Measurements from ENCODE around the gene ADCY10. TPM values are rescaled to one million over a fixed set of nuclear protein-coding genes. Genes with fewer than 3 reads are reported as not detected.

ADCY10 gene
- total and polyA plus RNA-seq, 9 of the 15 experiments (the other 6 are each of a cell fraction or from before 2014, with no cell fraction given): 0.08 to 0.86 (median 0.22) TPM

DNA sequence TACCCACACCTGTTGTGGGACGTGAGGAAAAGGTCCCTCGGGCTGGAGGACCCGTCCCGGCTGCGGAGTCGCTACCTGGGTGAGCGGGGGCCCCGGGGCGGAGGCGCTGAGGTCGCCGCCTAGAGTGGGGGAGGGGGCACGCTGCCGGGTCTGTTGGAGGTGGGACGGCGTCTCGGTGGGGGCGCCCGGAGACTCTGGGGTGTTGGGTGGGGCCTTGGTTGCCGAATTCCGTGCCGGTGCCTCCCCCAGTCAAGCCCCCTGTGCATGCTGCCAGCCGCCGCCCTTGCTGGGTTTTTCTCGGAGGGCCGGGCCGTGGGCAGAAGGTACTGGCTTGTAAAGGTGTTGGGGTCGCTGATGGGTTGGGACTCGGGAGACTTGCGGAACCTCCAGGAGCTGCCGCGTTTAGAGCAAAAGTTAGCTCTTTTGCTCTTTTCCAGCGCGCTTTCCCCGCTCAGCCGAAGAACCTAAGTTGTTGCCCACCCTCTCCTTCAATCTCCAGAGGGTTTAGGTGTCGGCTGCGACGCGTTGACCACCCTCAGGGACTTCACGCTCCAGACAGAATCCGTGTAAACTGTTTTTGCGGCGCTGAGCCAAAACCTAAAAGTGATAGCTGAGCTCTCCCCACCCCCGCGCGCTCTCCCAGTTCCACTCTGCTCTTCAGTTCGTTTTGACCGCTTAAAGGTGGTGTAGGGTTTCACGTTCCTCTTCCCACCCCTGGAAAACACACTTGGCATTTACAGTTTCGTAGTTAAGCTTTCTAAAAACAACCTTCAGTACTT lies 23.2 kb upstream of the ADCY10 start, which contains the start of gene MPC2 (continued):
- TF ChIP-seq CBX8 (IDR thresholded peaks at IDR 0.05; ENCODE audit: borderline replicate concordance, extremely low read depth, low read depth, low read length, poor library complexity, severe bottlenecking) (no peak), SMARCC2 (IDR thresholded peaks at IDR 0.05; ENCODE audit: low read depth) (peak; percentile 63; the same call in 1 of the 2 replicates), RB1 (IDR thresholded peaks at IDR 0.05; ENCODE audit: low read depth) (peak; percentile 19; the same call in 1 of the 2 replicates), BCOR (IDR thresholded peaks at IDR 0.05) (no peak; the same call in 1 of the 2 replicates), TRIM28 (IDR thresholded peaks at IDR 0.05) (no peak), ZFPM2 (CRISPR knock-in tag; IDR thresholded peaks at IDR 0.05) (no peak), JUN (IDR thresholded peaks at IDR 0.05; ENCODE audit: borderline replicate concordance, low read depth, low read length) (no peak), JUN (CRISPR knock-in tag; IDR thresholded peaks at IDR 0.05; ENCODE audit: borderline replicate concordance) (no peak), ZNF3 (CRISPR knock-in tag; IDR thresholded peaks at IDR 0.05) (no peak), LCOR (CRISPR knock-in tag; IDR thresholded peaks at IDR 0.05) (0 out of 2 replicates have a peak, but pooled peaks have one; percentile 49), PHB2 (IDR thresholded peaks at IDR 0.05; ENCODE audit: low read depth) (no peak), MAZ (CRISPR knock-in tag; conservative IDR thresholded peaks at IDR 0.05 in 1 of 2, IDR thresholded peaks at IDR 0.05 in 1 of 2) (no peak; a peak in 1 of 4 replicates), PPARD (CRISPR knock-in tag; IDR thresholded peaks at IDR 0.05) (no peak), ZZZ3 (IDR thresholded peaks at IDR 0.05) (no peak), TAL1 (IDR thresholded peaks at IDR 0.05) (no peak), ZNF217 (CRISPR knock-in tag; IDR thresholded peaks at IDR 0.05) (no peak), ADNP (tag; IDR thresholded peaks at IDR 0.05) (no peak), TAF9B (IDR thresholded peaks at IDR 0.05; ENCODE audit: partially characterized antibody) (peak; percentile 88), HNRNPL (IDR thresholded peaks at IDR 0.05; ENCODE audit: low read depth, low read length) (peak; percentile 59; the same call in 1 of the 2 replicates), ZFX (CRISPR knock-in tag; IDR thresholded peaks at IDR 0.05) (no peak), ZNF589 (CRISPR knock-in tag; IDR thresholded peaks at IDR 0.05; ENCODE audit: low read depth) (no peak), HLTF (IDR thresholded peaks at IDR 0.05) (no peak)
- TF ChIP-seq, protein P1, sequence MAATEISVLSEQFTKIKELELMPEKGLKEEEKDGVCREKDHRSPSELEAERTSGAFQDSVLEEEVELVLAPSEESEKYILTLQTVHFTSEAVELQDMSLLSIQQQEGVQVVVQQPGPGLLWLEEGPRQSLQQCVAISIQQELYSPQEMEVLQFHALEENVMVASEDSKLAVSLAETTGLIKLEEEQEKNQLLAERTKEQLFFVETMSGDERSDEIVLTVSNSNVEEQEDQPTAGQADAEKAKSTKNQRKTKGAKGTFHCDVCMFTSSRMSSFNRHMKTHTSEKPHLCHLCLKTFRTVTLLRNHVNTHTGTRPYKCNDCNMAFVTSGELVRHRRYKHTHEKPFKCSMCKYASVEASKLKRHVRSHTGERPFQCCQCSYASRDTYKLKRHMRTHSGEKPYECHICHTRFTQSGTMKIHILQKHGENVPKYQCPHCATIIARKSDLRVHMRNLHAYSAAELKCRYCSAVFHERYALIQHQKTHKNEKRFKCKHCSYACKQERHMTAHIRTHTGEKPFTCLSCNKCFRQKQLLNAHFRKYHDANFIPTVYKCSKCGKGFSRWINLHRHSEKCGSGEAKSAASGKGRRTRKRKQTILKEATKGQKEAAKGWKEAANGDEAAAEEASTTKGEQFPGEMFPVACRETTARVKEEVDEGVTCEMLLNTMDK (IDR thresholded peaks at IDR 0.05; ENCODE audit: borderline replicate concordance, insufficient read depth, low read depth, low read length, poor library complexity, severe bottlenecking): no peak
- TF ChIP-seq, protein P2, sequence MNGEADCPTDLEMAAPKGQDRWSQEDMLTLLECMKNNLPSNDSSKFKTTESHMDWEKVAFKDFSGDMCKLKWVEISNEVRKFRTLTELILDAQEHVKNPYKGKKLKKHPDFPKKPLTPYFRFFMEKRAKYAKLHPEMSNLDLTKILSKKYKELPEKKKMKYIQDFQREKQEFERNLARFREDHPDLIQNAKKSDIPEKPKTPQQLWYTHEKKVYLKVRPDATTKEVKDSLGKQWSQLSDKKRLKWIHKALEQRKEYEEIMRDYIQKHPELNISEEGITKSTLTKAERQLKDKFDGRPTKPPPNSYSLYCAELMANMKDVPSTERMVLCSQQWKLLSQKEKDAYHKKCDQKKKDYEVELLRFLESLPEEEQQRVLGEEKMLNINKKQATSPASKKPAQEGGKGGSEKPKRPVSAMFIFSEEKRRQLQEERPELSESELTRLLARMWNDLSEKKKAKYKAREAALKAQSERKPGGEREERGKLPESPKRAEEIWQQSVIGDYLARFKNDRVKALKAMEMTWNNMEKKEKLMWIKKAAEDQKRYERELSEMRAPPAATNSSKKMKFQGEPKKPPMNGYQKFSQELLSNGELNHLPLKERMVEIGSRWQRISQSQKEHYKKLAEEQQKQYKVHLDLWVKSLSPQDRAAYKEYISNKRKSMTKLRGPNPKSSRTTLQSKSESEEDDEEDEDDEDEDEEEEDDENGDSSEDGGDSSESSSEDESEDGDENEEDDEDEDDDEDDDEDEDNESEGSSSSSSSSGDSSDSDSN (IDR thresholded peaks at IDR 0.05; ENCODE audit: borderline replicate concordance in 1 of 2, low read depth in 2 of 2, low read length in 2 of 2): peak in 1 of 2 experiments; percentile 83; a peak in 2 of 4 replicates
